GM12878 (cell line): ENCODE measurements around the gene DDIT3. TPM values are rescaled to one million over a fixed set of nuclear protein-coding genes. Genes with fewer than 3 reads are reported as not detected.

Experiments used
- ATAC-seq: fragments of 200-7000 bp; cut with Tn5 transposase; 3 replicates; pipeline ENCODE4 v1.9.1; 2020; ENCODE audit warnings: mild to moderate bottlenecking, moderate library complexity
- Bru-seq: library from RNA; stranded (reverse); fragments of 400-500 nt; gene quantifications from one replicate; lab custom pipeline; 2021; lab: Mats Ljungman, UMichigan
- BruChase-seq, 2 experiments: library from RNA; stranded (reverse); fragments of 400-500 nt; gene quantifications; one replicate each; lab custom pipeline; 2021; lab: Mats Ljungman, UMichigan
- BruUV-seq: library from RNA; stranded (reverse); fragments of 400-500 nt; replicated peaks from 2 replicates; lab custom pipeline; 2021; lab: Mats Ljungman, UMichigan
- CTCF ChIA-PET: fragments of 300-600 bp; sonication (Branson Sonifier 250); formaldehyde crosslinking; extraction: SDS; loops from one replicate; lab custom pipeline; 2021; ENCODE audit warnings: inconsistent platforms; lab: Yijun Ruan, JAX
- POLR2A ChIA-PET: fragments of 350-600 bp; formaldehyde crosslinking; extraction: SDS; loops from one replicate; lab custom pipeline; 2021; ENCODE audit warnings: inconsistent platforms; lab: Charles Lee
- RAD21 ChIA-PET: fragments of 300-600 bp; sonication (Branson Sonifier 250); formaldehyde crosslinking; loops from one replicate; lab custom pipeline; 2023; ENCODE audit warnings: antibody characterized with exemption; ENCODE audit not compliant: unreplicated experiment; lab: Charles Lee
- SMC1A ChIA-PET: fragments of 300-600 bp; sonication (Branson Sonifier 250); formaldehyde crosslinking; loops from one replicate; lab custom pipeline; 2023; ENCODE audit not compliant: unreplicated experiment, uncharacterized antibody; lab: Charles Lee
- DNase-seq: peaks from one replicate; pipeline ENCODE4 v3.0.0-alpha.2; 2011; ENCODE audit warnings: low read depth, low spot score
- FAIRE-seq: peaks from 3 replicates; lab custom pipeline; 2011; peaks lifted over from hg19 to GRCh38; lab: Jason Lieb, UNC
- H2AFZ ChIP-seq: 2 replicates; pipeline ENCODE4 v1.6.0; 2011; ENCODE audit warnings: low read depth, low read length, control low read depth; ENCODE audit not compliant: control insufficient read depth
- H3K27ac ChIP-seq: 2 replicates; pipeline ENCODE4 v1.5.1; 2011; ENCODE audit warnings: control low read depth; ENCODE audit not compliant: control insufficient read depth, insufficient read depth
- H3K27me3 ChIP-seq, 2 experiments: replicated peaks in 1 of 2; 2 replicates each; pipeline versions ENCODE4 v1.6.0 to v1.6.1; 2011; ENCODE audit warnings: low read length in 1 of 2; ENCODE audit not compliant: control insufficient read depth in 2 of 2, insufficient read depth in 2 of 2
- H3K36me3 ChIP-seq, 2 experiments: 2 replicates each; pipeline ENCODE4 v1.5.1; 2011; ENCODE audit warnings: low read length in 1 of 2; ENCODE audit not compliant: control insufficient read depth in 2 of 2, insufficient read depth in 2 of 2
- H3K4me1 ChIP-seq: 2 replicates; pipeline ENCODE4 v1.6.1; 2011; ENCODE audit warnings: mild to moderate bottlenecking, low read length, moderate library complexity, mixed read lengths; ENCODE audit not compliant: control insufficient read depth, insufficient read depth
- H3K4me2 ChIP-seq: 2 replicates; pipeline ENCODE4 v1.6.0; 2011; ENCODE audit warnings: control low read depth; ENCODE audit not compliant: control insufficient read depth, insufficient read depth
- H3K4me3 ChIP-seq: fragments of 200-600 bp; sonication (generic); 2 replicates; pipeline ENCODE4 v1.5.1; 2016
- H3K79me2 ChIP-seq: 2 replicates; pipeline ENCODE4 v1.6.0; 2011; ENCODE audit warnings: low read length; ENCODE audit not compliant: control insufficient read depth, insufficient read depth
- H3K9ac ChIP-seq: 2 replicates; pipeline ENCODE4 v1.8.0; 2011; ENCODE audit warnings: low read length, control low read depth, mixed read lengths; ENCODE audit not compliant: control insufficient read depth, insufficient read depth
- H3K9me3 ChIP-seq: replicated peaks from 3 replicates; pipeline ENCODE4 v1.5.1; 2011; ENCODE audit warnings: mild to moderate bottlenecking, low read length; ENCODE audit not compliant: control insufficient read depth, insufficient read depth
- H4K20me1 ChIP-seq: 2 replicates; pipeline ENCODE4 v1.6.0; 2011; ENCODE audit not compliant: control insufficient read depth, insufficient read depth
- CUX1 ChIP-seq: IDR thresholded peaks from 2 replicates; pipeline ENCODE4 v1.6.1; 2012; ENCODE audit warnings: improper control_type of control experiment, low read depth, low read length; ENCODE audit not compliant: insufficient replicate concordance
- HDAC6 ChIP-seq: fragments of 200-600 bp; sonication (generic); IDR thresholded peaks from one replicate; pipeline ENCODE4 v1.8.0; 2017; ENCODE audit warnings: antibody characterized with exemption; ENCODE audit not compliant: unreplicated experiment
- IRF5 ChIP-seq: fragments of 450-650 bp; IDR thresholded peaks from 2 replicates; pipeline ENCODE4 v1.6.1; 2017; ENCODE audit warnings: borderline replicate concordance
- NBN ChIP-seq: fragments of 450-650 bp; IDR thresholded peaks from 2 replicates; pipeline ENCODE4 v1.6.1; 2016
- NFIC ChIP-seq: IDR thresholded peaks from 2 replicates; pipeline ENCODE4 v1.6.1; 2012; ENCODE audit warnings: low read depth, mild to moderate bottlenecking, inconsistent platforms, low read length, moderate library complexity
- NR2C1 ChIP-seq: fragments of 450-650 bp; IDR thresholded peaks from 2 replicates; pipeline ENCODE4 v1.6.1; 2017; ENCODE audit warnings: antibody characterized with exemption, mild to moderate bottlenecking, moderate library complexity
- RAD21 ChIP-seq: IDR thresholded peaks from 2 replicates; pipeline ENCODE4 v1.6.1; 2011; ENCODE audit warnings: mild to moderate bottlenecking, low read depth, low read length, moderate library complexity; ENCODE audit not compliant: insufficient read depth
- RB1 ChIP-seq: fragments of 450-650 bp; formaldehyde crosslinking; IDR thresholded peaks from 2 replicates; pipeline ENCODE4 v1.6.1; 2017; ENCODE audit warnings: mild to moderate bottlenecking, borderline replicate concordance
- RCOR1 ChIP-seq: conservative IDR thresholded peaks from 2 replicates; pipeline ENCODE4 v1.6.1; 2012; ENCODE audit warnings: low read depth, low read length, improper control_type of control experiment
- TBL1XR1 ChIP-seq: IDR thresholded peaks from 2 replicates; pipeline ENCODE4 v1.6.1; 2012; ENCODE audit warnings: low read depth, low read length, improper control_type of control experiment
- YBX1 ChIP-seq: fragments of 450-650 bp; IDR thresholded peaks from 2 replicates; pipeline ENCODE4 v1.6.1; 2016; ENCODE audit warnings: antibody characterized with exemption
- WGBS: methylation state at CpG from one replicate; pipeline ENCODE4 v1.1.6; 2016; ENCODE audit warnings: low lambda C conversion rate; ENCODE audit not compliant: insufficient replicate concordance, insufficient coverage; ENCODE audit errors: missing lambda C conversion rate; 5-methylcytosine and 5-hydroxymethylcytosine counted together
- in situ Hi-C: fragments of 300-500 bp; cut with MboI; formaldehyde crosslinking; loops from 9 replicates; pipeline ENCODE4 v1.14.3; 2018; ENCODE audit warnings: mixed read lengths
- intact Hi-C: fragments of 100-400 bp; cut with micrococcal nuclease; formaldehyde crosslinking; loops from one replicate; pipeline ENCODE4 v1.14.2; 2022; ENCODE audit not compliant: unreplicated experiment
- long read RNA-seq, 2 experiments: library from polyadenylated mRNA; unstranded; transcript quantifications; one replicate each; pipeline ENCODE4 v2.0.0, GENCODE V29; 2019 to 2020
- polyA minus RNA-seq, 3 experiments: library from RNA; depleted of rRNA, polyadenylated mRNA; stranded (reverse); fragments of >200 nt; gene quantifications; 2 replicates each; pipeline ENCODE4 v1.2.3, GENCODE V29; 2011
- polyA plus RNA-seq, 11 experiments: library from polyadenylated mRNA; depleted of rRNA in 4 of 11; unstranded in 6 of 11; stranded (reverse) in 5 of 11; fragments of >200 nt; fragmentation: Nextera tagmentation in 4 of 11; fragmentation: Illumina TruSeq in 1 of 11; extraction: Ambion mirVana in 4 of 11; extraction: Trizol in 1 of 11; gene quantifications; 1 replicate in 1 of 11; 2 replicates in 10 of 11; pipeline versions ENCODE4 v1.2.1 to v1.2.3, GENCODE V29; 2011 to 2016; ENCODE audit warnings: inconsistent platforms in 2 of 11, missing spikeins in 2 of 11, low read depth in 1 of 11
- total RNA-seq, 4 experiments: library from RNA; depleted of rRNA in 3 of 4; stranded (reverse); fragments of >200 nt in 3 of 4; fragmentation: Illumina TruSeq in 1 of 4; extraction: Trizol in 1 of 4; gene quantifications; 2 replicates each; pipeline versions ENCODE4 v1.2.1 to v1.2.3, GENCODE V29; 2013 to 2021

DDIT3 gene
- 21.5 and 24.3 TPM in 2 replicates for total RNA-seq (2013; cell fraction: nucleolus; rRNA removed)
- total RNA-seq (2014; rRNA removed) (9.7 and 9.8 TPM in 2 replicates), total RNA-seq (2014; rRNA removed; fragmentation: Illumina TruSeq; extraction: Trizol) (10.4 and 12.2 TPM in 2 replicates), total RNA-seq (2021) (8.2 and 9.2 TPM in 2 replicates), polyA plus RNA-seq (2011; rRNA removed) (23.6 and 25.0 TPM in 2 replicates), polyA plus RNA-seq (2014; fragmentation: Illumina TruSeq; extraction: Trizol) (10.9 and 13.4 TPM in 2 replicates), polyA plus RNA-seq (2014; fragmentation: Nextera tagmentation; extraction: Ambion mirVana) (10 to 100 TPM; 26.8 to 28.9 TPM), polyA plus RNA-seq (2014; rRNA removed) (9.9 and 10.1 TPM in 2 replicates), polyA plus RNA-seq (2016; fragmentation: Nextera tagmentation; extraction: Ambion mirVana) (10 to 100 TPM; 20.0 to 21.7 TPM), polyA minus RNA-seq (2011; rRNA and poly(A)+ RNA removed) (17.3 and 23.4 TPM in 2 replicates), Bru-seq, nascent RNA (percentile 95 among the genes with signal in this experiment), BruChase-seq, experiment 1, labeled RNA remaining after a 6-hour chase (percentile 64 among the genes with signal in this experiment), BruChase-seq, experiment 2, labeled RNA remaining after a 2-hour chase (percentile 83 among the genes with signal in this experiment)
- 38.8 TPM for polyA plus RNA-seq (2011; ENCODE audit: low read depth)
- 14.0 and 15.9 TPM in 2 replicates for polyA plus RNA-seq (2011; cell fraction: cytosol; rRNA removed)
- polyA plus RNA-seq (2011; cell fraction: nucleus; rRNA removed): 25.8 and 42.9 TPM in 2 replicates
- polyA plus RNA-seq (2012): 41.1 and 47.1 TPM in 2 replicates
- 7.3 and 11.1 TPM in 2 replicates for polyA minus RNA-seq (2011; cell fraction: cytosol; rRNA and poly(A)+ RNA removed)
- polyA minus RNA-seq (2011; cell fraction: nucleus; rRNA and poly(A)+ RNA removed): 13.8 and 17.0 TPM in 2 replicates
- long read RNA-seq, experiment 1, partial matches to known transcripts: 0 of 3 reads
- long read RNA-seq, experiment 1, other reads (novel, unspliced or antisense): 0 of 3 reads
- long read RNA-seq, experiment 2, transcript DDIT3-205 (3 exons, 951 nt): minor isoform, 6 of 32 reads
- long read RNA-seq, experiment 2, transcript DDIT3-201 (4 exons, 906 nt): major isoform, 20 of 32 reads
- long read RNA-seq, experiment 2, partial matches to known transcripts: 1 of 32 reads
- long read RNA-seq, experiment 2, other reads (novel, unspliced or antisense): 1 of 32 reads

GRCh38 chr12:57520053-57520818 is at the start of gene DDIT3:
Gene DDIT3, minus strand, starts transcription at chr12:57520514. Its CDS starts 3,108 bp downstream, at chr12:57517406.
- in situ Hi-C loops: no loop called here
- ATAC-seq (peak; percentile 83), FAIRE-seq (peak; percentile 97), DNase-seq (peak; percentile 91)
- TSS peak; percentile 83 for BruUV-seq
- peak within 1 kb of the TSS; percentile 97 for H3K9ac ChIP-seq
- H3K4me2 ChIP-seq: peak within 1 kb of the TSS; percentile 92
- peaks cover 14 to 22% of the 10 kb centered on the region in 2 experiments for H3K36me3 ChIP-seq
- no peaks in the 10 kb centered on the region for H3K9me3 ChIP-seq
- WGBS: 1% methylated on average over 31 of the region's 52 CpGs
- SMC1A ChIA-PET: interaction anchor here (0.6 to 1.6 kb wide), 7 partner anchors 19 to 153 kb away, joined by 3 to 8 read pairs (median 3); no protein-coding TSS in a partner anchor
- intact Hi-C loops: loop anchor here (5.0 kb wide), 2 partner anchors 43 to 58 kb away; partner anchors contain the start of gene ARHGAP9
- H3K4me1 ChIP-seq: peaks cover 29% of the 10 kb centered on the region
- RAD21 ChIA-PET: interaction anchor here (1.0 to 2.4 kb wide), 5 partner anchors 40 to 90 kb away, joined by 3 to 9 read pairs (median 5); no protein-coding TSS in a partner anchor
- POLR2A ChIA-PET: interaction anchor here (0.6 to 1.6 kb wide), 13 partner anchors 31 to 291 kb away, joined by 3 to 11 read pairs (median 4); partner anchors contain the start of genes ARHGAP9, ARHGEF25, PIP4K2C and SHMT2
- peak within 1 kb of the TSS; percentile 99 for H3K27ac ChIP-seq
- no peaks in the 10 kb centered on the region for H3K27me3 ChIP-seq
- H3K4me3 ChIP-seq: peak within 1 kb of the TSS; percentile 98
- CTCF ChIA-PET: interaction anchor here (1.1 to 4.0 kb wide), 6 partner anchors 10 to 64 kb away, joined by 3 to 13 read pairs (median 5); no protein-coding TSS in a partner anchor
- peaks cover 4% of the 10 kb centered on the region; the same call in 1 of the 2 replicates for H4K20me1 ChIP-seq
- H3K79me2 ChIP-seq: peaks cover 50% of the 10 kb centered on the region
- H2AFZ ChIP-seq: peak within 1 kb of the TSS; percentile 67
- no peak for TF ChIP-seq RCOR1
- TF ChIP-seq NBN: peak; percentile 67
- TF ChIP-seq NR2C1: peak; percentile 55
- 0 out of 2 replicates have a peak, but pooled peaks have one; percentile 54 for TF ChIP-seq TBL1XR1
- TF ChIP-seq CUX1: no peak
- TF ChIP-seq RAD21: no peak
- no peak for TF ChIP-seq YBX1
- TF ChIP-seq HDAC6: peak; percentile 86
- TF ChIP-seq NFIC: no peak; the same call in 1 of the 2 replicates
- TF ChIP-seq IRF5: no peak
- peak; percentile 84 for TF ChIP-seq RB1
